Kidney epithelial cell (primary cell): ENCODE measurements around the gene PTPN2. TPM values are rescaled to one million over a fixed set of nuclear protein-coding genes. Genes with fewer than 3 reads are reported as not detected.

Source experiments
- DNase-seq: peaks from one replicate; pipeline ENCODE4 v3.0.0-alpha.2; 2010; ENCODE audit warnings: low read depth
- H3K27me3 ChIP-seq: 2 replicates; pipeline ENCODE4 v1.6.0; 2011; ENCODE audit warnings: low read length; ENCODE audit not compliant: control insufficient read depth, insufficient read depth
- H3K36me3 ChIP-seq: 2 replicates; pipeline ENCODE4 v1.5.1; 2011; ENCODE audit warnings: low read length; ENCODE audit not compliant: control insufficient read depth, insufficient read depth
- H3K4me3 ChIP-seq: 2 replicates; pipeline ENCODE4 v1.5.1; 2011; ENCODE audit warnings: low read depth, mild to moderate bottlenecking, control low read depth, low read length
- total RNA-seq: library from RNA; depleted of rRNA; stranded (reverse); fragments of >200 nt; gene quantifications from 2 replicates; pipeline ENCODE4 v1.2.3, GENCODE V29; 2015
- TF ChIP-seq, protein P1 (sequence below): IDR thresholded peaks from 2 replicates; pipeline ENCODE4 v1.5.1; 2011; ENCODE audit warnings: mild to moderate bottlenecking, moderate library complexity, low read length, control low read depth, inconsistent platforms; ENCODE audit not compliant: insufficient read depth, poor library complexity, severe bottlenecking

Gene PTPN2
- total RNA-seq, 1 donor from 2014 or later, result 38.5 TPM

DNA sequence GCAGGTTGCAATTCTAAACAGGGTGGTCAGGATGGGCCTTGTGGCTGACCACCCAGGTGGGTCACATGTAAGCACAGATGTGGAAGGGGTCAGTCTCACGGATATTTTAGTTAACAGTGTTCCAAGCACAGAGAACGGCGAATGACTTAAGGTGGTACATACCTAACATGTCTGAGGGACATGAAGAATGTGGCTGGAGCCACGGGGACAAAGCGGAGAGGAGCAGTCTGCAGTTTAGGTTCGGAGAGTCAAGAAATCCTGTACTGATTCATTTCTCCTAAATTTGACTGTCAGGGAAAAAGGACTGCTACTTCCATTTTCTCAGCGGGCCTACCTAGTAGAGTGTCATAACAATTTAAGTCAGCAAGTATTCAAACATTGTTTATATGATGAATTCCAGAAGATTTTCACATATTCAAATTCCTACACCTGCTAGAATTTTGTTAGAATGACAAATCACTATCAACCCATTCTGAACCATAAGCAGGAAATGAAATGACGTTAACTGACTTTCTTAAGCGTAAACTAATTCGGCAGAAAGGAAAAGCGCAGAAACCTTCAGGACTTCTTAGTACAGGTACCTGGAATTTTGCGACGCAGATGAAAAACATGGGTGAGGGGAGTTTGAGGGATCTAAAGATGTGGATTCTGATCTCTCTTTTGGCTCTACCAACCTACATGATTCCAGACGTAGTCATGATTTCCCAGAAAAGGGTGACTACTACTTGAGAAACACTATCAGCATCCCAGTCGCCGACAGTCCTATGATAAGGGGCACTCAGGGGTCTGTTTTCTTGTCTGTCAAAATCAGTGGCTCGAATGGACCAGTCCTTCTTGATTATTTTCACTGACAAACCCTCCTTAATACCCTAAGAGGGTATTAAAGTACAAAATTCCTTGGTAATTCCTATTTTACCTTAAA lies 41.3 kb downstream of the PTPN2 start:
- H3K27me3 ChIP-seq, result no peaks in the 10 kb centered on the region

DNA sequence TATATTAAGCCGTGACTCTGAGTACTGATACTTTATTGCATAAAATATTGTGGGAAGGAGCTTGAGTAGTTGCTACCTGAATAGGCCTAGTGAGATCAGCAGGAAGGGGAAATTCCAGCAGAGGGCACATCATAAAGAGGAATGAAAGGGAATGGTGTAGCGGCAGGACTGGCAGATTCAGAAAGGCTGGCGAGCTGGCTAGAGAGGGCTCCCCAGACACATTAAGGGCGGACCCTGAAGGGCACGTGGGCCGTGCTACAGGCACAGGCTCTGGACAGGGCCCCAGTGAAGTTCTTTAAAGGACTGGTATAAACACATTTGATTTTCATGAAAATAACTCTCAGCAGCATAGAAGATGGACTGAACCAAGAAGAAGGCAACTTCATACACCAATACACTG lies 43.0 kb downstream of the PTPN2 start:
- DNase-seq, result no peak
- no peaks in the 10 kb centered on the region for H3K27me3 ChIP-seq
- TF ChIP-seq, protein P1, sequence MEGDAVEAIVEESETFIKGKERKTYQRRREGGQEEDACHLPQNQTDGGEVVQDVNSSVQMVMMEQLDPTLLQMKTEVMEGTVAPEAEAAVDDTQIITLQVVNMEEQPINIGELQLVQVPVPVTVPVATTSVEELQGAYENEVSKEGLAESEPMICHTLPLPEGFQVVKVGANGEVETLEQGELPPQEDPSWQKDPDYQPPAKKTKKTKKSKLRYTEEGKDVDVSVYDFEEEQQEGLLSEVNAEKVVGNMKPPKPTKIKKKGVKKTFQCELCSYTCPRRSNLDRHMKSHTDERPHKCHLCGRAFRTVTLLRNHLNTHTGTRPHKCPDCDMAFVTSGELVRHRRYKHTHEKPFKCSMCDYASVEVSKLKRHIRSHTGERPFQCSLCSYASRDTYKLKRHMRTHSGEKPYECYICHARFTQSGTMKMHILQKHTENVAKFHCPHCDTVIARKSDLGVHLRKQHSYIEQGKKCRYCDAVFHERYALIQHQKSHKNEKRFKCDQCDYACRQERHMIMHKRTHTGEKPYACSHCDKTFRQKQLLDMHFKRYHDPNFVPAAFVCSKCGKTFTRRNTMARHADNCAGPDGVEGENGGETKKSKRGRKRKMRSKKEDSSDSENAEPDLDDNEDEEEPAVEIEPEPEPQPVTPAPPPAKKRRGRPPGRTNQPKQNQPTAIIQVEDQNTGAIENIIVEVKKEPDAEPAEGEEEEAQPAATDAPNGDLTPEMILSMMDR, result no peak
- H3K36me3 ChIP-seq, result no peaks in the 10 kb centered on the region
- no peak overlapping the region for H3K4me3 ChIP-seq

More for the DNA sequence above, 41.3 kb downstream of the PTPN2 start:
- Histone ChIP-seq H3K36me3 (no peaks in the 10 kb centered on the region), H3K4me3 (no peak overlapping the region)
- DNase-seq, result no peak
- TF ChIP-seq, protein P1, result no peak

DNA sequence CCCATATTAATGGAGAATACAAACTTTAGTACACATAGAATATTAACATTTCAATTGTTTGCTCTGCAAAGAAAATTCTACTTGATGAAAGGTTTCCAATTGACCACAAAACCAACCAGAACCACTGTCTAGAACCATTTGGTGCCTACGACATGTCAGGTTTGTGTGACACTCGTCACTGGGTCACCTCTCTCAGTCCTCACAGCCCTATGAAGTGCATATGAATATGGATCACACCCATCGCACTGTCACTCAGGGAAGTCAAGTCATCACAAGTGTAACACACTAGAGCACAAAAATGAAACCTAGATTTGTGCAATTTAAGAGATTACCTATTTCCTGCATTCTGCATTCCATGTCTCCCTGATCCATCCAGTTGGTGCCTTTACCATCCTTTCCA lies 43.7 kb downstream of the PTPN2 start:
- H3K27me3 ChIP-seq, result no peaks in the 10 kb centered on the region
- TF ChIP-seq, protein P1, result no peak
- H3K36me3 ChIP-seq, result no peaks in the 10 kb centered on the region
- no peak for DNase-seq
- no peak overlapping the region for H3K4me3 ChIP-seq

DNA sequence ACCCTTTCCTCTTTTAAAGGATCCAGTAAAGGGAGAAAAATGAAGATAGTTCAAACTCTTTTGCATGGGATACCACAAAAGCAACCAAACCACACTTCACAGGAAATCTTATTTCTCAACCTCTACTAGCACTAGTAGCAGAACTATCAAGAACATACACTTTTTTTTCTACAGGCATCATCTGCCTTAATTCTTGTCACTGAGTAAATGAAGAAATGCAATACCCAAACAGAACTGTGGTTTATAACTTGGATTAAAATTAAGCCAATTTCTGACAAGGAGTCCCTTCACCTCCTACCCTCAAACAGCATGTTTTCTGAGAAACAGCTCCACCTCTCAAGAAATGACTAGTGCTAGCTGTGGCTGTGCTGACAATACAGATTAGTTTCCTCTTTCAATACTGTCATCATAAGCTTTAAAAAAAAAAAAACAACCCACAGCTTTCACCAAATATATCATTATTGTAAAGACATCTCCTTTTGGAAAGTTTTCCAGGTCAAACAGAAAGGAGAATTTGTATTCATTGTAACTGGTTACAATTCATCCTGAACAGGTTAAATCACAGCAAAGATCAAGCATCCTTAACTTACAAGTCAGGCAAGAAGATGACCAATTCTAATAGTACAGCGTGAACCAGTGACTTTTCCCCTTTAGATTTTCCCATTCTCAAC lies 44.4 kb downstream of the PTPN2 start:
- TF ChIP-seq, protein P1, result no peak
- no peak overlapping the region for H3K4me3 ChIP-seq
- DNase-seq, result no peak
- H3K27me3 ChIP-seq, result no peaks in the 10 kb centered on the region
- no peaks in the 10 kb centered on the region for H3K36me3 ChIP-seq

DNA sequence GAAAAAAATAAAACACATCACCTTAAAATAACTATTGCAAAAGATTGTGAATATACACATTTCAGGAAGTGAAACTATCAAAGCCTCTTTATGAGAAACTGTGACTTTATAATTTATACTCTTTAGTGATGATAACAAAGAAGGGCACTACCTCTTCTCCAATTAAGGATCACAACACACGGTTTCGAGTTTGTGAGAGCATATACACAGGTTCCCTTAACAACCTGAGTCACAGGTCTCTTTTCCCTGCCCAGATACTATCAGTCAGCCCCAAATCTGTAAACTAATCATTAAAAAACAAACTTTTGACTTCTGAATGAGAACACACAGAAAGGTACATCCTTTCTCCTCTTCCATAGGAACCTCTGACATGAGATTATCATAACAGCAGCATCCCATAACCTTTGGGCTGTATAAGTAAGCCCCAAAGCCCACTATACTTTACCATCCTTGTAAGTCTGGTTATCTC lies 44.9 kb downstream of the PTPN2 start:
- DNase-seq, result no peak
- Histone ChIP-seq H3K27me3 (no peaks in the 10 kb centered on the region), H3K4me3 (no peak overlapping the region), H3K36me3 (no peaks in the 10 kb centered on the region)
- TF ChIP-seq, protein P1, result no peak
